ENCODE data around the gene SAYSD1.
"Not testable (repeated sequence)": the region's sequence is repeated elsewhere in the genome, so short reads cannot be mapped to it uniquely, and the experiment has no call there.

Gene SAYSD1, protein sequence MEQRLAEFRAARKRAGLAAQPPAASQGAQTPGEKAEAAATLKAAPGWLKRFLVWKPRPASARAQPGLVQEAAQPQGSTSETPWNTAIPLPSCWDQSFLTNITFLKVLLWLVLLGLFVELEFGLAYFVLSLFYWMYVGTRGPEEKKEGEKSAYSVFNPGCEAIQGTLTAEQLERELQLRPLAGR

DNA sequence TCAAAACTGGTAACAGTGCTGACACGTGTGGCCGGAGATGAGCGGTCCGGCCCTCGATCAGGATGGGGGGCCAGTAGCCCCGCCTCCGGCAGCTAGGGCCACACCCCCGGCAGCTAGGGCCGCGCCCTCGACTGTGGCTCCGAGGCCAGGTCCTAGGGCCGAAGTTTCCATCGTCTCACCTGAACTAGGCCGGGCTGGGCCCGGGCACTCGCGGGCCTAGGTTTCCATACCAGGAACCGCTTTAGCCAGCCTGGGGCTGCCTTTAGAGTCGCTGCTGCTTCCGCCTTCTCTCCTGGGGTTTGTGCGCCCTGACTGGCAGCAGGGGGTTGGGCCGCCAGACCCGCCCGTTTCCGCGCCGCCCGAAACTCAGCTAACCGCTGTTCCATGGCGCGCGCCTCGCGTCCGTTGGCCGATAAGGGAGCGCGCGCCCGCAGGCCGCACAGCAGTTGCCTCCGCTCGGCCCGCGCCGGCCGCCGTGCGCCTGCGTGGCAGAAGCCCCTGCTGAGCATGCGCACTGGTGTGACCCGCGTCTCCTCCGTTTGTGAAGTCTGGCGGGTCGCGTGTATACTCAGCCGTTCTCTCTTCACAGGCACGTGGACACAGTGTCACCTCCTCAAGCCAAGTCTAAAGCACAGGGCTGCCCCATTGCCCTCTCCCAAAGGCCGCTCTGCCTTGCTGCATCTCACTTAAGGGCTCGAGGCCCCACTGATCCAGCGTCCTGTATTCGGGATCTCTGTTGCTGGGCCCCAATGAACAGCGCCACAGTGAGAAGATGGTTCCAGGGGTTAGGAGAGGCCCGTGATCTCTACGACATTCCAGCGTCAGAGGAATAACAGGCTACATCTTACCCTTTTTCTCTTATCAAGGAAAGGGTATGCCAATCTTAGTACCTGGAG lies at the start of gene SAYSD1:
Gene SAYSD1, minus strand, starts transcription at position 483 of the 896 bp plus-strand sequence. Its CDS starts 97 bp downstream, at position 386.
- peak; percentile 96 for DNase-seq

DNA sequence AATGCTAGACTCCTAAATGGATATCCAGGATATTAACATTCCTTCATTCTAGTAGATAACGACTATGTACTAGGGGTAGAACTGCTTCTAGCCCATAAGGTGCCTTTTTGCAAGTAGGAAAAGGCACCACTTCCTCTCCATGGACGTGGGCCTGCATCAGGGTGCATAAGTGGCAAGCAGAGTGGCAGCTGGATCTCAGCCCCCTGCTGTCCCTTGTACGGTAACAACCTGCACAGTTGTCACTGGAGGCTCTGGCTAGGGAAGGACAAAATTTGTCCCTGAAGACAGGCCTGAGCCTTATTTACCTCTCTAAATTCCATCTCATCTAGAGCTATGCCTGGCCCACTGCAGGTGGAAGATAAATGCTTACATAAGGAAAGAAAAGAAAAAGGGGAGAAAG lies 42.5 kb upstream of the SAYSD1 start:
- DNase-seq: no peak

DNA sequence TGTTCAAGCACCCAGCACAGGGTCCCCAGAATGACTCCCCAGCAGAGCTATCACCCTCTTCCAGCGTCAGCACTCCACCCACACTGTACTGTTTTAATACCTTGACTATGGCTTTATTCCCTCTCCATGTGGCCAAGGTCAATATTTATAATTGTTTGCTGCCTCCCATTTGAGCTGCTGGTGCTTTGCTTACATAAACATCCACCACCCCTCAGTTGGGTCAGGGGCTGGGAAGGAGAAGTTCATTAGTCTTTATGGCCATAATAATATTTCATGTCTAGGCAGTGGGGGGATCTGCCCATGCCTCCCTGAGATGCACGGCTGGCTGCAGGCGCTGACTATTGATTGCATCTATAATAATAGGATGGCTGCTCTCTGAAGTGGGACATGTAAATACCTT lies 41.8 kb upstream of the SAYSD1 start:
- no peak for DNase-seq

DNA sequence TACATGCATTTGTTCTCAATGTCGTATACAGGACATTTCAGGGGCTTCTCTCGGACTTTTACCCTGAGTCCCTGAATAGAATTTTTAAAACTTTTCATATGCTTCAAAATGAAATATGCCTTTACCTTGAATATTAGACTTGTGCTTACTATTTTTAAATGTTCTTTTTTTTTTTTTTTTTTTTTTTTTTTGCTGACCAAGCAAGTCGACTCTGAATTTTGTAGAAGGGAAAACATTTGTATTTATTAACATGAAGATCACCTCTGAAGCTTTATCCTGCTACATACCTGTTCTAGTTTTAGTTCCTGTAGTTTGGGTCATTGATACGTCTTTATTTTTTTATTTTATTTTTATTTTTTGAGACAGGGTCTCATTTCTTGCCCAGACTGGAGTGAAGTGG lies 39.7 kb upstream of the SAYSD1 start:
- DNase-seq: no peak

DNA sequence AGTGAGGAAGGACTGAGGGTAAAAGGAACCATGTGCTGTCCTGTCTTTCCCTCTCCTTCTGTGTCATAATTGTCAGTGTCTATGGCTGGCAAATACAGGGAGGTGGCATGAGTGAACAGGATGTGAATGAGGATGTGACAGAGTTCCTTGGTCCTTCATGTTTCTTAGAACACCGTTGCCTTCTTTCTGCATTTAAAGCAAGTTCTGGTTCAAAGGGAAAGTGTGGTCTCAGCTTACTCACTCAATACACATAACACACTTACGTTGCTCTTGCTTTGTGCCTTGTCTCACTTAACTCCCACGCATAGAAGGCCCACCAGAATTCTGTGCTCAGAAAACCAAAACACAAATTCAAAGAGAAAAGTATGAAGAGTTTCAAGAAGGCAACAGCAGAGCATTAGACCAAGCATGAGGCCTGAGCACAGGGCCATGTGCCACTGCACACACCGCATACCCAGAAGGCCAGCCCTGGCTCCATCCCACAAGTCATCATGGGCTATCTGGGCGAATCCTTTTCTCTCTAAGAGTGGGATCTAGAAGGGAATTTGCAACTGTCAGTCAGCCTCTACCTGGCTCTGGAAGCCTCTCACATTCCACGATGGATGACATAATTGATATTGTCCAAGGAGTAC lies 38.9 kb upstream of the SAYSD1 start:
- no peak for DNase-seq

DNA sequence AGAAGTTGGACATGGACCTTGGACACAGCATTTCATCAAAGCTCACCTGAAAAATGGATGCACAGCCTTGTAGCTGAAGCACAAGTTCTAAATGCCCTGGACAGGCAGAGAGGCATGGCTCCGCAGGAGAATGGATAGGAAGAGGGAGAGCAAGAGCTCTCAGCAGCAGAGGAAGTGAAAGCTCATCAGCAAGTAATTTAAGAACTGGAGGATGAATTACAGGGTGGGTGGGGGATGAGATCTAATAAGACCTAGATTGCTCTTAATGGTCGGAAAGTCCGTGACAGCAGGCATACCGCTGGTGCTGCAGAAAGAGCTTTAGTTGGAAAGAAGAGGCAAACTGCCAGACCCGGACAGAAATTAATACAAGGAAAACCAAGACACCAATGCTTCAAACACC lies 37.3 kb upstream of the SAYSD1 start:
- no peak for DNase-seq

DNA sequence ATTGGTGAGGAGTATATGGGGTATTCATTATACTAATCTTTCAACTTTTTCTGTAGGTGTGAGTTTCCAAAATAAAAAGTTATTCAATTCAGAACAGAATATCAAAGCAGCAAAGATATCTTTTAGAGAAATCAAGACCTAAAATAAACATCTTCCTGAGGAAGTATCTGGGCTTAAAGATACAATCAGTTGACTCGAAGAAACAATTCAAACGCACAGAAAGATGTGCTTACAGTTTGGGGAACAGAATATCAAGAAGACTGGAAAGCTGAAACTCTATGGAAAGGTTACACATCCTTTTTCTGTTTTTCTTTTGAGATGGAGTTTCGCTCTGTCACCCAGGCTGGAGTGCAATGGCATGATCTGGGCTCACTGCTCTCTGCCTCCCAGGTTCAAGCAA lies 36.2 kb upstream of the SAYSD1 start:
- no peak for DNase-seq

DNA sequence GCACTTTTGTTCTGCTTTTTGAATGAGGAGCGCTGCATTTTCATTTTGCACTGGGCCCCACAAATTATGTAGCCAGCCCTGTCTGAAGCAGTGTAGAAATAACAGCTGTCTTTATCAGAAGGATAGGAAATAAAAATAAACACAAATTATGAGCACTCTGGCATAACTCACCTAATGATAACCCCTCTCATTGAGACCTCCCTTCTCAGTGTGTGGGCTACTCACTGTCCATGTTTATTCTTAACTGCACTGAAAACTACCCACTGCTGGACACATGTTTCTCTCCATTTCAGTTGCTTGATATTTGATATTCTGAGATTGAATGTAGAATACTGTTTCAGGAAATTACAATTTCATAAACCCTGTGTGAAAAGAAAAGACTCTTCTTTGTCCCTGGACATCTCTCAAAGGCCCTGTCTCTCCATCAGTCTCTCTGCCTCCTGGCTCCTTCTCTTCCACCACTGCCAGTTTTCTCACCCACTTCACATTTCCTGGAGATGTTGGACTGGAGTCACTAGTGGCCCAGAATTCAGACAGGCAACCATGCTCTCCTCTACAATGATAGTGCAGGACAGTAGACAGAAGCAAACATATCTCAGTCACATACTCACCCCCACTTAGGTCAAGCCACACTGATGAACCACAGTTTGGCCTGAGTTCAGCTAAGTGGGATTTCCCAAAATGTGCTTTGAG lies 29.6 kb upstream of the SAYSD1 start:
- no peak for DNase-seq

DNA sequence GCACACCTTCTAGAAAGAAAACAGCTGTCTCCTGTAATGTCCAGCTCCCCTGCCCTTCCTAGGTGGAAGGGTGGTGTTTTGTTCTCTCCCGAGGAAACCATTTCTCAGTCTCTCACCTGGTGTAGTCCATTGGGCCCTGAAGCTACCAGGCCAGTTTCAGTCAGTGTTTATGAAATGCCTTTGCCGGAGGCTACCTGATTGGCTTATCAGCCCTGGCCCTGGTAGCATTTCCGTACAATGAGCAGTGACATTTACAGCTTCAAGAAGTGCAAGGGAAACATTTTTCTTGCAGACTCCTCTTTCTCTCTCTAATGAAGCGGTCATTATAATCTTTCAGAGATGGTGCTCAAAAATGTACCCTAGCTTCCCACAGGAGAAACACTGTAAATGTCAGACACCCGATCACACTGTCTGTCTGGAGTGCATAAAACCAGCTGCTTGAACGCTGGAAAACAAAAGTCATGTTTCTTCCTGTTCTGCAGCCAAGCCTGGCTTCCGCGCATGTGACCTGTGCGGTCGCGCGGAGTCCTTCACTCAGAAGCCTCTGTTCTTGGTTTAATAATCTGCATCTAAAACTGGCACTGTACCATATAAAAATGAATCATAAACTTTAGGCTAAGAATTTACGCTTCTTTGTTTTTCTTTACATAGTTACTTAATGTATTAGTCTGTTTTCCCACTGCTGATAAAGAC lies 28.4 kb upstream of the SAYSD1 start:
- DNase-seq: peak; percentile 71

DNA sequence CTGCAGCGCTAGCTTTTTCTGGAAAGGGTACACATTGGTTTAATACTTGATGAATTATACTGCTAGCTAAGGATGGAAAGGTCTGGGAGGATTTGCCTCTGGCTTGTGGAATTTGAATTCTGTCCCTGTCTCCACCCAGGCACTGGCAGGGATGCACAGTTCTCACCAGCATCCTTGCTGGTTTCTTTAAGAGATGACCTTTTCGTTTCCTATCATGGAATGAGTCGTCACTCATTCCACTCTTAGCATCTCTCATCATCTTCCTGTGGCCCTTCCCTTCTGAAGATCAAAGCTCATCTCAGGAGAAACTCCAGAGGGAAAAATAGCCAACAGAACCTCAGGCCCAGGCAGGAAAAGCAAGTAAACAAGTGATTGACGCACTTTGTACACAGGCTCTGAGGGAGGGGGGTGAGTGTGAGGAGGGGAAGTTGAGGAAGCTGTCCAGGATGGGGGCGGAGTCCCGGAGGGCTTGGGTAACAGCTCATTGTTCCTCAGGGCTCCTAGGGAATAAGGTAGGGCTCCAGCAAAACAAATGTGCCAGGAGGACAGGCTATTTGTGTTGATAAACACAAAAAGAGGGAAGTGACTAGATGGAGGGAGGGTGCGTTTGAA lies 25.7 kb upstream of the SAYSD1 start:
- DNase-seq: no peak

DNA sequence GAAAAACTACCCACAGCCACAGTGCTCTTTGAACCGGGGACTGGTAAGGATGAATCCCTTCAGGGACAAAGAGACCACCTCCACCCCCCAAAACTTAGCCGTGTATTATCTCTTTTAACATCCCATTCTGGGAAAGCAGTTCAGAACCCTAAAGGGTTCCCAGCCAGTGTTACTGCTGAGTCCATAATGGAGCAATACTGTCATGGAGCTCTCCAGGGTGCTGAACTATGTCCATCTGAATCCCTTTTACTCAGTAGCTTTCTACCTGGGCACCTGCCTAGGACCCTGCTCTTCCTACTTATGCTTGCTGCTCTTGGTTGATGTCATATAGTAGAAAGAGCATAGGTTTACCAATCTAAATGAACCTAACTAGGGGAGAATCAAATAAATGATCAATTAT lies 22.3 kb upstream of the SAYSD1 start:
- DNase-seq: no peak

DNA sequence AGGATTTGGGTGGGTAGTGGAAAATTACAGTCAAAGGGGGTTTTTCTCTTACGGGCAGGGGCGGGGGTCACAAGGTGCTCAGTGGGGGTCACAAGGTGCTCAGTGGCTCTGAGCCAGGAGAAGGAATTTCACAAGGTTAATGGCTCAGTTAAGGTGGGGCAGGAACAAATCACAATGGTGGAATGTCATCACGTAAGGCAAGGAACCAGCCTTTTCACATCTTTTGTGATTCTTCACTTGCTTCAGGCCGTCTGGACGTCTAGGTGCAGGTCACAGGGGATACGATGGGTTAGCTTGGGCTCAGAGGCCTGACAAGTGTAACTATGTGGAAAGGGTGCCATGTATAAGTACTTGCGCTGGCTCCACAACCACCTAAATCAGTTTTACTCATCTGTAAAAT lies 21.2 kb upstream of the SAYSD1 start:
- DNase-seq: not testable (repeated sequence)

DNA sequence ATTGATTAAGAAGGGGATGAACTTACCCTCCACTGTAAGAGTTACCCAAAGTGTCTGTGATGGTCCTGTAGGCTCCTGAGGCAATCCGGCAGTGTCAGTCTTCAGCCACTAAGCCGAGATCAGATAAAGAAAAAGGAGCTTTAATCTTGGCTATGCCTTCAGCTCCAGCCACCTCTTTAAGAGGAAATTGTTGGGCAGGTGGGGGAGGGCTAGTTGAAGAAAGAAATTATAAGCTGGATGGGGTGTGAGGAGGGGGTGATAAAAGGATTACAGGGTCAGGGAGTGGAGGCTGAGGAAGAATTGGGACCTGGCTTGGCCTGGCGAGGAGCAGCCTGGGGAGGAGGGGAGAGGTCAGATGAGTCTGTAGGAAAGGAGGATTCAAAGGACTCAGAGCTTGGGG lies 19.8 kb upstream of the SAYSD1 start:
- DNase-seq: not testable (repeated sequence)

DNA sequence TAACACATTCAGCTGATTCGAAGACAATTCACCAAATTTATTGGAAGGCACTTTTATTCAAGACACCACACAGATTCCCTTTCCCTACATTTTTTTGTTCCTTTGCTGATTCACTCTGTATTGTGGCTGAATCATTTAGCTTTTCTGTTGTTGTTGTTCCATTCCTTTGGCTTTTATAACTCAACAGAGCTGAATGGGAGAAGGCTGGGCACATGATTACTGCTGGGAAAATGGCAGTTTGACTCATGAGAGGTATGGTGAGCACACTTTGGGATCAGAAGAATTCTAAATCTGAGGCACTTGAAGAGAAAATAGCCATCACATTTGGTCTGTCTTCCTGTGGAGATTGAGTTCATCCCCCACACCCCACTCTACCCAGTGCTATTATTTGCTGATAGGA lies 15.7 kb upstream of the SAYSD1 start:
- no peak for DNase-seq

DNA sequence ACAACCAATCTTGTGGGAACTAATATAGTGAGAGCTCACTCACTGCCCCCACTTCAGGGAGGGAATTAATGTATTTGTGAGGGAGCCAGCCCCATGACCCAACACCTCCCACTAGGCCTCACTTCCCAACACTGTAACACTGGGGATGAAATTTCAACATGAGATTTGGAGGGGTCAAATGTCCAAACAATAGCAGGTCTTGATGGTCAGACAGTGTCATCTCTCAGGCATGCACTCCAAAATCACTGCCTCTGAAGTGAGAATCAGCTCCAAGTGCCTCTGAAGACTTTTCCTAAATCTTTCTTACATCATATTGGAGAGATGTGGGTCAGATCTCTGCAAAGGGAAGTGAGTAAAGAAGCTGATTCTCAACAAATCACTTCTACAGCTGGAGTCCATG lies 13.8 kb upstream of the SAYSD1 start:
- no peak for DNase-seq

DNA sequence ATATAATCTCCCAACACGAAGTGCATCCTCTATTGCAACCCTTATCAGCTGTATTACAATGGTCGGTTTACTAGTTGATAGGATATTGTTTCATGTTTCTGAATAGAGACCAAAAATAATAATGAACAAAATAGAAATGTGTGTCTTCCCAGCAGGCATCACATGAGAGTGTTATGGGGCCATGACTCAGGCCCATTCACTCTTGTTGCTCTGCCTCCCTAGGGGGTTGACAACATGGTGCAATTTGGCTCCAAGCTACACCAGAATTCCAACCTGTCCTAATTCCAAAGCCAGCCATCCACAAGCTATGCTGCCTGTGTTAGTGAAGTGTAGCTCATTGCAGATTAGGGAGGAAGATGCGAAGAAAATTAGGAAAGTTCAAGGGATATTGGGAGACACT lies 13.1 kb upstream of the SAYSD1 start:
- no peak for DNase-seq

DNA sequence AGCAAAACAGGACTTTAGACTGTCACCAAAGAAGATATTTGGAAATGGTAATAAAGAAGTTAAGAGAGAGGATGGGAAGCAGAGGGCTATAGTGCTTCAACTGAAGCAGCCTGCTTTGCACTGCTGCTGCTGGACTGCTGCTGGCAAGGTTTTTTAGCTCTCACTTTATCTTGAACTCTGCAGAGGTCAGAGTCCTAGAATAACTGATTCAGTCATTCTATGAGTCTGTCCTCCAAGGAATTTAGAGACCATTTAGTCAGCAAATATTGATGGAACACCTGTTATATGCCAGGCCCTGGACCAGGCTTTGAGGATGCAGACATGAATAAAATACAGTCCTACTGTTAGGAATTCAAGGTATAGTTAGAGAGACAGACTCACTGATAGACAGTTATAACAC lies 9.1 kb upstream of the SAYSD1 start:
- DNase-seq: no peak

DNA sequence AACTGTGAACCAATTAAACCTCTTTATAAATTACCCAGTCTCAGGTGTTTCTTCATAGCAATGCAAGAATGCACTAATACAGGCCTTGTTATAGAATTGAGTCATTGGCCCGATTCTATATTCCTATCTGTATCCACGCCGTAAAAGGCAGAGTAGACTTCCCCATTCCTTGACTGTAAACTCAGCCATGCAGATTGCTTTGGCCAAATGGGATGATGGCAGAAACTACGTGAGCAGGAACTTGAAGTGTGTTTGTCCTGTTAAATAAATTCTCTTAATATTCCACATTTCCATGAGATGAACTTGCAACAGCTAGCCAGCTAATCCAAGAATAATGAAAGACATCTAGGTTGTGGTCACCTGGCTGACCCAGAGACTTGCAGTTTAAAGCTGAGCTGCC lies 3.9 kb upstream of the SAYSD1 start:
- DNase-seq: no peak

DNA sequence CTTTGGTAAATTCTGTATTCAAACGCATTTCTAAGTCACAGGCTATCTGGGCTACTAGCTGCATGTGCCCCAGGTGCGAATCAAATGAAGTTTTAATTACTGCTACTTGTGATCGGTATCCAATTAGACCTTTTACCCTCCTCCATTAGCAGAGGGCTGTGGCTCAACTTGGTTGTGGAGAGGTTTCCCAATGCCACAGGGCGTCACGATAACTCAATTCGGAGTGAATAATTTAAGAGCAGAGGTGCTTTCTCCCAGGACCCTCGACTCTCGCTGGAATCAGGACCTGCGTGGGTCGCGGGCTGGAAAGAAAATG lies 640 bp downstream of the SAYSD1 start:
- DNase-seq: peak; percentile 49

DNA sequence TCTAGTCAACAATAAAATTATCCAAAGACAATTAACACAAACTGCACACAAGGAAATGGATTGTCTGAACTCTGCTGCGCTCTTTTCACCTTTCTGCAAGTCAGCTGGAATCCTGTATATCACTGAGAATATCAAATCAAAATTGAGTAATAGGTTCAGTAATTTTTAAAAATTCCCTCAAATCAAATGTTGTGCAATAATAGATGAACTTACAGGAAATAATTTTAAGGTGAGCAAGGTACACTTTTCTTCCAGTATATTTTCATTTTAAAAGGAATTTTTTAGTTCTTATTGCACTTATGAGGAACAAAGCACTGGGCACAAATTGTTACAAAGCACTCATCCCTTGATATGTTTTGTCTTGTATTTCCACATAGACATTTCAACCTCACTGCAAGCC lies 1.2 kb downstream of the SAYSD1 start:
- DNase-seq: no peak

DNA sequence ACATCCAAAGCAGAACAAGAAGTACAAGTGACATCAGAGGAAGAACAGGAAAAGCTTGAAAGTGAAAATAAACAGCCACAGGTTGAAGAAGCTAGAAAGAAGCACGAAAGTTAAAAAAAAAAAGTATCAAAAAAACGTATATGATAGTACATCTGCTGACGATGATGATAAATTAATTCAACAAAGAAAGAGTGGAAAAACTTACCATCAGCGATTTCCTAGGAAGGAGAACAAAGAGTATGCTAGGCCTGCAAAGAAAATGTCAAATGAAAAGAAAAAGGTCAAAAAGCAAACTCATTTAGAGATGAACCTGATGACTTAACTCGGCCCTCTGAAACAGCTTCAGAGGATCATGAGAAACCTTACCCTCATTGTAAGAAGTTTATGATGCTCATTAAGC lies 3.7 kb downstream of the SAYSD1 start:
- DNase-seq: no peak

DNA sequence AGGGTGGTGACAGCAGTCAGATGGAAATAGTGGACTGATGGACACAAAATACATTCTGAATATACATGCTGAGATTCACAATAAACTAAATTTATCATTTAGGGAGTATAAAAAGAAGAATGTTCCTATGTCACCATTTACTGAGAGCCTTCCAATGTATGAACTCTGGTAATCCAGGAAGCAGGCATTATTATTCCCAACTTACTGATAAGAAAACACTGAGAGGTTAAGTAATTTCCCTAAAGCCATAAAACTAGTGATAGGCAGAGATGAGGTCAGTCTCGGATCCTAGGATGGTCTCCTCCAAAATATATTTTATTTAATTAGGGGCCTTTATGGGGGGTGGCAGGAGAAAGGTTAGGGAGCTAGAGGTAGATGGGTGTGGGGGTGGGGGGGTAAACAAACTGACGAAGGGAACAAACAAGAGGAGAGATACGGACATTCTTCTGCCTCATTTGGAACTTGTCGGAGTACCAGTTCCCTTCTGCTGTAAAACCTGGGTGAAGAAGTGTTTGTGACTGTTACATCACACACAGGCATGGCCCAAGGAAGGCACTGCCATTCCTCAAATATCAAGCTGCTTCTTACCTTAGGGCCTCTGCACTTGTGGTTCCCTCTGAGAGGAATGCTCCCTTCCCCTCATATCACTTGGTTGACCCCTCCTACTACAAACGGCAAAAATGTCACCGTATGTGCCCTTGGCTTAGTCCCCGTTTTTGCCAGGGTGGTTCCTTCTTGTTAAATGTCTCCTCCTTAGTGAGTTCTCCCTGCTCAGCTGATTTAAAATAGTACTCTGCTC lies 6.7 kb downstream of the SAYSD1 start:
- DNase-seq: no peak
